Retinal pigment epithelial cell (primary cell): ENCODE data around the gene GARNL3.

ENCODE experiments used
- DNase-seq: peaks from one replicate; pipeline ENCODE4 v3.0.0-alpha.2; 2010; ENCODE audit warnings: low read depth
- H3K4me3 ChIP-seq: 2 replicates; pipeline ENCODE4 v1.5.1; 2011; ENCODE audit warnings: mild to moderate bottlenecking, low read length, control low read depth, moderate library complexity
- CTCF ChIP-seq: conservative IDR thresholded peaks from 2 replicates; pipeline ENCODE4 v1.5.1; 2011; ENCODE audit warnings: low read depth, low read length, control low read depth, inconsistent platforms

GARNL3 gene

GRCh38 chr9:127262602-127263001 is 2.0 kb upstream of the GARNL3 start:
- DNase-seq: no peak
- TF ChIP-seq CTCF: no peak
- H3K4me3 ChIP-seq: no peak overlapping the region

GRCh38 chr9:127263237-127263636 is 1.3 kb upstream of the GARNL3 start:
- DNase-seq: no peak
- no peak overlapping the region for H3K4me3 ChIP-seq
- TF ChIP-seq CTCF: no peak

GRCh38 chr9:127263664-127264063 is 910 bp upstream of the GARNL3 start:
- no peak for TF ChIP-seq CTCF
- no peak overlapping the region for H3K4me3 ChIP-seq
- no peak for DNase-seq

GRCh38 chr9:127267793-127268525 is 3.4 kb downstream of the GARNL3 start:
- DNase-seq: no peak
- no peak for TF ChIP-seq CTCF
- H3K4me3 ChIP-seq: no peak overlapping the region

- DNase-seq: no peak
- TF ChIP-seq CTCF: no peak
- no peak overlapping the region for H3K4me3 ChIP-seq
Measured at GRCh38 chr9:127269449-127269848, 4.9 kb downstream of the GARNL3 start.

GRCh38 chr9:127273326-127273725 is 8.8 kb downstream of the GARNL3 start:
- DNase-seq: no peak
- no peak overlapping the region for H3K4me3 ChIP-seq
- no peak for TF ChIP-seq CTCF

GRCh38 chr9:127277099-127277498 is 12.5 kb downstream of the GARNL3 start:
- no peak overlapping the region for H3K4me3 ChIP-seq
- TF ChIP-seq CTCF: no peak
- DNase-seq: peak; percentile 46
